Stomach (tissue), 9 donors: ENCODE results near the gene OGT. TPM values are rescaled to one million over a fixed set of nuclear protein-coding genes. Genes with fewer than 3 reads are reported as not detected.
A peak's percentile ranks its signal among the peaks of the same experiment; 100 is the strongest.

ENCODE experiments used
- DNase-seq, 2 donors: peaks; one replicate each; pipeline versions ENCODE4 v3.0.0 to v3.0.0-alpha.2; 2013 to 2019
- H3K27ac ChIP-seq, 5 donors: fragments of 200-600 bp in 4 of 5; sonication (generic) in 4 of 5; one replicate each; pipeline ENCODE4 v1.5.1; 2013 to 2019; ENCODE audit warnings: mild to moderate bottlenecking in 1 of 5, moderate library complexity in 1 of 5
- H3K27me3 ChIP-seq, 3 donors: fragments of 200-600 bp; sonication (generic); one replicate each; pipeline ENCODE4 v1.5.1; 2017 to 2019; ENCODE audit warnings: mixed run types in 1 of 3
- H3K36me3 ChIP-seq, 4 donors: fragments of 200-600 bp; sonication (generic); 1 replicate in 3 of 4; 2 replicates in 1 of 4; pipeline ENCODE4 v1.5.1; 2016 to 2019
- H3K4me1 ChIP-seq, 4 donors: fragments of 200-600 bp; sonication (generic); one replicate each; pipeline ENCODE4 v1.5.1; 2016 to 2019
- H3K4me3 ChIP-seq, 4 donors: fragments of 200-600 bp; sonication (generic) in 3 of 4; one replicate each; pipeline ENCODE4 v1.5.1; 2016 to 2019; ENCODE audit warnings: mild to moderate bottlenecking in 1 of 4
- H3K9me3 ChIP-seq, 4 donors: fragments of 200-600 bp; sonication (generic); one replicate each; pipeline ENCODE4 v1.5.1; 2016 to 2019
- EP300 ChIP-seq: sonication (generic); formaldehyde crosslinking; IDR thresholded peaks from one replicate; pipeline ENCODE4 v1.6.1; 2017; ENCODE audit warnings: antibody characterized with exemption
- POLR2A ChIP-seq, 4 donors: fragments of 450-650 bp; IDR thresholded peaks; one replicate each; pipeline ENCODE4 v1.6.1; 2016; ENCODE audit warnings: antibody characterized with exemption in 4 of 4, control low read depth in 2 of 4, mild to moderate bottlenecking in 1 of 4, moderate library complexity in 1 of 4
- POLR2AphosphoS5 ChIP-seq, 3 donors: sonication (generic); formaldehyde crosslinking; IDR thresholded peaks; one replicate each; pipeline ENCODE4 v1.6.1; 2016; ENCODE audit warnings: antibody characterized with exemption in 3 of 3
- WGBS, 5 donors: extraction: QIAGEN DNeasy Blood & Tissue Kit in 3 of 5; methylation state at CpG; one replicate each; pipeline versions ENCODE4 v1.1.5 to v1.1.7; 2013 to 2018; 5-methylcytosine and 5-hydroxymethylcytosine counted together
- intact Hi-C: fragments of 100-400 bp; cut with DNase I; formaldehyde crosslinking; loops from one replicate; pipeline ENCODE4 v1.15.1; 2023; ENCODE audit warnings: low total_unique reads
- polyA plus RNA-seq, 3 donors: library from polyadenylated mRNA; stranded (reverse); fragments of 200-250 nt; gene quantifications; one replicate each; pipeline ENCODE4 v1.2.3, GENCODE V29; 2013
- total RNA-seq, 5 donors: library from RNA; depleted of rRNA; stranded (reverse); fragments of >200 nt; gene quantifications; one replicate each; pipeline versions ENCODE4 v1.1.0 to v1.2.3, GENCODE V29; 2014 to 2016
- TF ChIP-seq, protein P1 (sequence below), 7 experiments: fragments of 450-650 bp in 4 of 7; fragments of 200-600 bp in 3 of 7; sonication (generic) in 3 of 7; IDR thresholded peaks; one replicate each; pipeline ENCODE4 v1.5.1; 2016 to 2019; ENCODE audit warnings: antibody characterized with exemption in 7 of 7, control low read depth in 2 of 7, mild to moderate bottlenecking in 1 of 7
- donor health status: healthy with polysubstance abuse.
- donor health status: Bipolar disorder and iron deficiency.
- donor health status: healthy.

OGT gene
- total and polyA plus RNA-seq, 8 donors, result 9.6 to 303 (median 85.9) TPM

DNA sequence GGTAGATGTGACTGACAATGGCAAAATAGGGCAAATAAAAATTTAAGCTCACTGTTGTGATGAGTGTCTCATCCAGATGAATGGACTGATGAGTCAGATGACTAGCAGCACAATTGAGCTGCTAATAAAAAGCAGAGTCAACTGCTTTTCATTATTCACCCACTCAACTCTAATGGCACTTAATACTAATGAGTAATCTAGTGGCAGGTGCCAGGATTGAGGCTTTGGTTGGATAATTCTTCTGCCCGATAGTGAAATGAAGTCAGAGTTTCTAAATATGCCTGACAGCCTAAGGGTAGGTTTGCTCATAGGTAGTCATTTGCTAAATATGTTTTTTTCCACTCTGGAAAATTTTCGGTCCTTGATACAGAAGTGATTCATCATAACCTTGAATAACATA is 10.4 kb downstream of the OGT start:
- Histone ChIP-seq H3K9me3 (no peaks in the 10 kb centered on the region), H3K36me3 (peaks cover 7 to 43% (median 30%) of the 10 kb centered on the region in 4 donors), H3K27me3 (peaks cover 0 to 4% (median 0%) of the 10 kb centered on the region in 3 donors), H3K27ac (peak overlapping the region in 3 of 5 donors; percentile 2 to 51 (median 33)), H3K4me1 (peaks cover 0 to 71% (median 41%) of the 10 kb centered on the region in 4 donors), H3K4me3 (no peak overlapping the region)
- peak in 1 of 3 donors; percentile 39 for TF ChIP-seq POLR2AphosphoS5 (IDR thresholded peaks at IDR 0.05)
- TF ChIP-seq, protein P1, sequence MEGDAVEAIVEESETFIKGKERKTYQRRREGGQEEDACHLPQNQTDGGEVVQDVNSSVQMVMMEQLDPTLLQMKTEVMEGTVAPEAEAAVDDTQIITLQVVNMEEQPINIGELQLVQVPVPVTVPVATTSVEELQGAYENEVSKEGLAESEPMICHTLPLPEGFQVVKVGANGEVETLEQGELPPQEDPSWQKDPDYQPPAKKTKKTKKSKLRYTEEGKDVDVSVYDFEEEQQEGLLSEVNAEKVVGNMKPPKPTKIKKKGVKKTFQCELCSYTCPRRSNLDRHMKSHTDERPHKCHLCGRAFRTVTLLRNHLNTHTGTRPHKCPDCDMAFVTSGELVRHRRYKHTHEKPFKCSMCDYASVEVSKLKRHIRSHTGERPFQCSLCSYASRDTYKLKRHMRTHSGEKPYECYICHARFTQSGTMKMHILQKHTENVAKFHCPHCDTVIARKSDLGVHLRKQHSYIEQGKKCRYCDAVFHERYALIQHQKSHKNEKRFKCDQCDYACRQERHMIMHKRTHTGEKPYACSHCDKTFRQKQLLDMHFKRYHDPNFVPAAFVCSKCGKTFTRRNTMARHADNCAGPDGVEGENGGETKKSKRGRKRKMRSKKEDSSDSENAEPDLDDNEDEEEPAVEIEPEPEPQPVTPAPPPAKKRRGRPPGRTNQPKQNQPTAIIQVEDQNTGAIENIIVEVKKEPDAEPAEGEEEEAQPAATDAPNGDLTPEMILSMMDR (IDR thresholded peaks at IDR 0.05), result no peak
- no peak for TF ChIP-seq POLR2A (IDR thresholded peaks at IDR 0.05)
- no peak for TF ChIP-seq EP300
- DNase-seq, result peak in 1 of 2 donors; percentile 28
- intact Hi-C loops, result no loop called here
- 8 to 51% (median 26%) methylated on average over 2 of the region's 2 CpGs for WGBS, 5 donors

DNA sequence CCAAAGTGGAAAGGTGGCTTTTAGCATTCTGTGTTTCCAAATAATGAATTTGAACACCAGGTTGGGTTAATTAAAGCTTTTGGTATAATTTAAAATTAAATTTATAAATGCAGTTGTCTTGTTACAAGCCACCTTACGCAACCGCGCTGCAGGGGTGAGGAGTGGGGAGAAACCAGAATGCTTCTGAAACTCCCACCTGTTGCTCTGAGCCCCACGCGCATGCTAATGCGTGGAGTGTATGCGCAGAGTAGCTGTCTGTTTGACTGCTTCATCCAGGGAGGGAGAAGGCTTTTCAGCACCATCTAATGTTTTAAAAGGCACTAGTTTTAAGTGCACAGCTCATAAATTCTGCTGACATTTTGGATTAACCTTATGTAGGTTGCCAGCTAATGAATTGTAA is 12.5 kb downstream of the OGT start:
- WGBS, 5 donors, result 89 to 93% (median 91%) methylated on average over 6 to 7 of the region's 7 CpGs
- intact Hi-C loops, result no loop called here
- no peak overlapping the region for H3K4me3 ChIP-seq
- TF ChIP-seq, protein P1 (IDR thresholded peaks at IDR 0.05), result no peak
- TF ChIP-seq POLR2AphosphoS5 (IDR thresholded peaks at IDR 0.05), result no peak
- TF ChIP-seq POLR2A (IDR thresholded peaks at IDR 0.05), result no peak
- TF ChIP-seq EP300, result no peak
- no peaks in the 10 kb centered on the region for H3K9me3 ChIP-seq
- no peak overlapping the region for H3K27ac ChIP-seq
- peak in 1 of 2 donors; percentile 6 for DNase-seq
- peaks cover 0 to 51% (median 26%) of the 10 kb centered on the region in 4 donors for H3K4me1 ChIP-seq
- H3K36me3 ChIP-seq, result peaks cover 7 to 59% (median 38%) of the 10 kb centered on the region in 4 donors
- no peaks in the 10 kb centered on the region for H3K27me3 ChIP-seq

DNA sequence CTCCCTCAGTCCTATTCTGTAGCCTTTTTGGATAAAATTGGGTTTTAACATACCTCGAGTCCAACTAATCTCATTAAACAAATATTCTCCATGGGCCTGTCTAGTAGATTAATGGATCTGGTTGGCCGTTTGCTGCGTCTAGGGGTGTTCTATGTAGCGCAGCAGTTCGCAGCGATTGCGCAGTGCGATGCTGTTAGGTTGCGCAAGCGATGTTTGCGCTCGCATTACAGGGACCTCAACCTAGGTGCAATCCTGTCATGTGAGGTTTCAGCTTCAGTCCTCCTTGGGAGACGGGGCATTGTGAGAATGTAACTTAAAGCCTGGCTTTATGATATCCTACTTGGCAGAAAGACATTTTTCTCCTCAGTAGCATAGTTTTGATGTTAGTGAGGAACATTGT is 14.0 kb downstream of the OGT start:
- intact Hi-C loops, result no loop called here
- Histone ChIP-seq H3K36me3 (peaks cover 7 to 66% (median 42%) of the 10 kb centered on the region in 4 donors), H3K27ac (no peak overlapping the region), H3K9me3 (no peaks in the 10 kb centered on the region), H3K27me3 (no peaks in the 10 kb centered on the region), H3K4me3 (no peak overlapping the region), H3K4me1 (peaks cover 0 to 36% (median 15%) of the 10 kb centered on the region in 4 donors)
- DNase-seq, result no peak
- 88 to 94% (median 92%) methylated on average over 13 of the region's 13 CpGs for WGBS, 5 donors
- TF ChIP-seq, protein P1 (IDR thresholded peaks at IDR 0.05), result no peak

DNA sequence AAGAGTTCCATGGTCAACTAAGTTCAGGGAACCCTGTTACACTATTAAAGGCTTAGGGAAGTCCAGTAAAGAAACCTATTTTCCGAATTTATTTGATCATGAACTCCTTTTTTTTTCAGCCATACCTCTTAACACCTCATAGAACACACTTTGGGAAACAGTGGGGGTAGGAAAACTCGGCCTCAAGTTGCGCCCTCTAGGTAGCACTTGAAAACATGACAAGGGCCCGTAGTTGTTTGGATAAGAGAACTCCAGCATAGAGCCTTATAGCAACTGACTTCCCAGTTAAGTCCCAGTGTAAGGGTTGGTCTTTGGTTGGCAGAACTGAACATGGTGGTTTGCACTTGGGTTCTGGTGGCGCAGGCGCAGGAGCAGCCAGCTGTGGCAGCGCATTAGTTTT is 14.4 kb downstream of the OGT start:
- Histone ChIP-seq H3K4me3 (no peak overlapping the region), H3K36me3 (peaks cover 7 to 71% (median 46%) of the 10 kb centered on the region in 4 donors), H3K27me3 (no peaks in the 10 kb centered on the region), H3K9me3 (no peaks in the 10 kb centered on the region), H3K4me1 (peaks cover 0 to 31% (median 12%) of the 10 kb centered on the region in 4 donors), H3K27ac (no peak overlapping the region)
- TF ChIP-seq EP300, result no peak
- no peak for TF ChIP-seq POLR2AphosphoS5 (IDR thresholded peaks at IDR 0.05)
- TF ChIP-seq, protein P1 (IDR thresholded peaks at IDR 0.05), result no peak
- no peak for TF ChIP-seq POLR2A (IDR thresholded peaks at IDR 0.05)
- intact Hi-C loops, result no loop called here
- WGBS, 5 donors, result 84 to 97% (median 90%) methylated on average over 7 of the region's 7 CpGs
- no peak for DNase-seq
